GM18519 (cell line): ENCODE data around the gene TUBB.
A peak's percentile ranks its signal among the peaks of the same experiment; 100 is the strongest.

ENCODE experiments used
- ATAC-seq: cut with Tn5 transposase; IDR thresholded peaks from one replicate; pipeline ENCODE4 v1.9.1; 2021; ENCODE audit warnings: mild to moderate bottlenecking, moderate library complexity; ENCODE audit not compliant: unreplicated experiment, low FRiP score

TUBB gene

DNA sequence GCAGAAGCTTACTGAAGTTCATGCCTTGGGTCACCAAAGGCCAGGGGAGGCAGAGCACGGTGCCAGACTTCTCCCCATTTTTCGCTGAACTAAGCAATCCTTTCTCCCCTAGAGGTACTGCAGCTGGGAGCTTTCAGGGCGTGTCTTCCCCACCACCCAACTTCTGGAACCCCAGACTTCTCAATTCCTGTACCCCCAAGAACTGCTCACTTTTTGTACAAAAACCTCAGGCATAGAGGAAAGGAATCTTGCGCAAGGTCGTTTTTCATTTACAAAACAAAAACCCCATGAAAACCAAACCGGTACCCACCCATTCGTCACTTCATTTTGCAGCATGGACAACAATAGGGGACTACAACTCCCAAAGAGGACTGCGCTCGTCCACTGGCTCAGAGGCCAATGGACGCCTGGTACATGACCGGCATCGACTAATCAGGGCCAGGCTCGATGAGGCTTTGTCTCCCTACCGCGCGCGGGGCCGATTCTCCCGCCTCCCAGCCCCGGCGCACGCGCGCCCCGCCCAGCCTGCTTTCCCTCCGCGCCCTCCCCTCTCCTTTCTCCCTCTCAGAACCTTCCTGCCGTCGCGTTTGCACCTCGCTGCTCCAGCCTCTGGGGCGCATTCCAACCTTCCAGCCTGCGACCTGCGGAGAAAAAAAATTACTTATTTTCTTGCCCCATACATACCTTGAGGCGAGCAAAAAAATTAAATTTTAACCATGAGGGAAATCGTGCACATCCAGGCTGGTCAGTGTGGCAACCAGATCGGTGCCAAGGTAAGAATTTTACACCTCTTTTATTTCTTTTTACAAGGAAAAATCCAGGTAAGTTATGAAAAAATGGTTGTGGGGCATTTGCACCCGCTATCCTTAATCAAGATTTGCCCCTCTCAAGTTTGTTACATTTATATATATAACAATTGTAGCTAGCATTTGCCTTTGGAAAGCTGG is at the start of gene TUBB:
Gene TUBB, plus strand, starts transcription at position 562 of the 947 bp plus-strand sequence. Its CDS starts 155 bp downstream, at position 717.
- peak; percentile 35 for ATAC-seq

GRCh38 chr6:30670760-30671527 is 49.2 kb upstream of the TUBB start:
- ATAC-seq, result no peak

- no peak for ATAC-seq
Measured at GRCh38 chr6:30672445-30673253, 47.5 kb upstream of the TUBB start, which contains the start of gene DHX16. TSS of gene DHX16 (minus strand) at chr6:30673006. CDS start at chr6:30672841, 165 bp downstream.

- ATAC-seq, result no peak
Measured at GRCh38 chr6:30676660-30677285, 43.4 kb upstream of the TUBB start.

GRCh38 chr6:30678964-30679726 is 41.0 kb upstream of the TUBB start:
- no peak for ATAC-seq

DNA sequence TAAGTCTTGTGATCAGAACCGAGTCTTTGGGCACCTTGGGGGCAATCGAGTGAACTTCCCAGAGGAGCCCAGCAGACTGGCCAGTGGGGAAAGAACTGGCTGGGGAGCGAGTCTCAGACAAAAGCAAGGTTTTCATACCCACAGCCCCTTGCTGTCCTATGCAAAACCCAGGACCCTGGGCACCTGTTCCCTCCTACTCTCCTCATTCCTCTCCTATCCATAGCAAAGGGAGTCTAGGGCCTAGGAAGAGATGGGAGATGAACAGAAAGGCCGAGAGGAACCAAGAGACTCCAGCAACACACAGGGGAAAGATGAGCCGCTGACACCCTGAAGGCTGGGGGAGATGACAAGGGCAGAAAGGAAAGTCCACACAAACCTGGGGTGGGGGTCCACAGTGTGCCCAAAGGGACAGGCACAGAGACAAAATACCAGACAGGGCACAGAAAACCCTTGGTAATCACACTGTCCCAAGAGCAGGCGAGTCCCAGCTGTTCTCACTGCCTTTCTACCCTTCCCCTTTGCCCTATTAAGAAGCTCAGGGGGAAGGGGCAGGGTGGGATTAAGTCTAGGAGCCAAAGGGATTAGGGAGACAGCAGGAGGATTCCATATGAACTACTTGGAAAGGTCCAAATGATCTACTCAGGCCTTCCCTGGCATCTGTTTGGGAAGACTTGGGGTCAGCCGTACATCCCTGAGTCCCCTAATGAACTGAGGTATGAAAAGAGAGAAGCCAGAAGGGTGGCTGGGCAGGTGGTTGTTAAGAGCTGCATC is 40.2 kb upstream of the TUBB start:
- no peak for ATAC-seq

- ATAC-seq, result no peak
Measured at GRCh38 chr6:30681766-30682142, 38.4 kb upstream of the TUBB start.

DNA sequence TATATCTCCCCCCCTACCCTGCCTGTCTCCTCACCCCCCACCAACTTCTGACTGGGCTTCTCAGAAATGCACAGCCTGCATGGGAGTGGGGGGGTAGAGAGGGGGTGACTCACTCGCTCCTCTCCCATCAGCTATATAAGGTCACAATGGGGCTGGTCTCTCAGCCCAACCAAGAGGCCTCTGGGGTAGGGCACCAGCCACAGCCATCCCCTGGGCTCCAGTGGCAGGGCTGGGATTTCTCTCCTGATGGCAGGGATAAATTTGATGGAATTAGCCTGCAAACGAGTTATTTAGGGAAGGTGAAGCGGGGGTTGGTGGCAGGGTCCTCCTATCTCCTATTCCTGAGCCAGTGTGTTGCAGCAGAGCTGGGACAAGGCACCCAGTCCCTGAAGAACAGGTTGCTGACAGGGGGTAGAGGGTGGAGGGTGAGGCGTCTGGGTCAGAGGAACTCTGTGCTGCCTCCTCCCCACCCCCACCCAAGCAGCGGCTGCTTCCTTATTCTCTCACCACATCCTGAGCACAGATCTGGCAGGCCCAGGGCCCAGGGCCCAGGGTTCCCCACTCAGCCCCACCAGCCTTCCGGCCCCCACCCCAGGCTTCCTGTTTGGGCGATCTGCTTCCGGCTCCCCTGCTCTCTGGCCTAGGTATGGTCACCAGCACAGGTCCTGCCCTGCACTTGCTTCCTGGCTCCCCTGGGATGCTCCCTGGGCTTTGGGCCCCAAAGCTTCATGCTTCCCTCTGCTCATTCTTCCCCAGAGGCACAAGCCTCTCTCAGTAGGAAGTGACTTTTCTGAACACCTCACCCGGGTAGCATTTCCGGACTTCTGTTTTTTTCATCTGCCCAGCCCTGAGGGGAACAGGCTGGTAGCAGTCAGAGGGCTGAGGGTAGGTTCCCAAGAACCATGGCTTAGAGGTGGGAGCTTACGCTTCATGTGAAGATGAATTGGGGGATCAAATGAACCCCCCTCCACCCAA is 37.7 kb upstream of the TUBB start:
- no peak for ATAC-seq

DNA sequence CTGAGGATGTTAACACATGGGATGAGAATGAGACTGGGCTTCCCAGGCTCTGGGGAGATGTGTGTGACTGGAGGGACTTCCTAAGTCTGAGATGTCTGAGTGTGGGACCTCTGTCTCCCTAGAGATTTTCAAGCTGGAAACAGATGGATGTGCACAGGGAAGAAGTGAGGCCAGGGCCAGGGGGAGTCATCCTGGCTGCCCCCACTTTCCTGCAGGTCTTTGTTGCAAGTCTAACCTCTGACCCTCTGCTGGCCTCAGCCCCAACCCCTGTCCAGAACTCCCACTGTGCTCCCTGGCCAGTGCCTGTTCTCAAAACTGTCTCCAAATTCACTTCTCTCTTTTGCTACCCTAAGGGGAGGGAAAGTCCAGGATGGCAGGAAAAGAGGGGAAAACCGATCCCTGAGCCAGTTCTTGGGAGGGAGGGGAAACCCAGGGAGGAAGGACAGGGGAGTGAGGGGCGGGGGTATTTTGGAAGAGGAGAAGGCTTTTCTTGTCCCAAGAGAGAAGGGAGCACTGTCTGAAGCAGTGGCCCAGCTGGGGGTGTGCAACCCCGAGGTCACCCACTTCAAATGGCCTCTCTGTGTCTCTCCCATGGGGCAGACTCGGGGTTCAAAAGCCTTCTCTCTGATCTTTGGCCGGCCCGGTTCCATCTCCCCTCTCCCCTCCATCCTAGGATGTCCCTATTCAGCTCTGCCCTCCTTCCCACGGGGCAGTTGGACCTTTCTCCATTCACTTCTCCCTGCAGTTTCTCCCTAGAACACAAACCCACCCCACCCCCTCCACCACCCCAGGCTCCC is 36.8 kb upstream of the TUBB start:
- ATAC-seq, result no peak

DNA sequence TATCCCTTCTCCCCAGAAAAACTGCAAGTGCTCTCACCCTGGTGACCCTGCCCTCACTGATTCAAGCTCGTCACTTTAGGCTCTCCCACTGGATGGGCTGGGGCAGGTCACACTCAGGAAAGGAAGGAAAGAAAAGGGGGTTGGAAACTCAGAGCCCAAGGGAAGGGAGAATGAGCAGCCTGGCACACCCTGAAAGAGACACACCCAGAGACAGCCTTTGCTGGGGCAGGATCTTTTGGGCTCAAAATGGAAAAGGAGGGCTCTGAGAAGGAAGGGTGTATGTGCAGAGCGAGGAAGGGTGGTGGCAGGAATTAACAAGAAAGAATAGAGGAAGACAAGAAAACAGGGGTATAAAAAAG is 36.2 kb upstream of the TUBB start:
- no peak for ATAC-seq

DNA sequence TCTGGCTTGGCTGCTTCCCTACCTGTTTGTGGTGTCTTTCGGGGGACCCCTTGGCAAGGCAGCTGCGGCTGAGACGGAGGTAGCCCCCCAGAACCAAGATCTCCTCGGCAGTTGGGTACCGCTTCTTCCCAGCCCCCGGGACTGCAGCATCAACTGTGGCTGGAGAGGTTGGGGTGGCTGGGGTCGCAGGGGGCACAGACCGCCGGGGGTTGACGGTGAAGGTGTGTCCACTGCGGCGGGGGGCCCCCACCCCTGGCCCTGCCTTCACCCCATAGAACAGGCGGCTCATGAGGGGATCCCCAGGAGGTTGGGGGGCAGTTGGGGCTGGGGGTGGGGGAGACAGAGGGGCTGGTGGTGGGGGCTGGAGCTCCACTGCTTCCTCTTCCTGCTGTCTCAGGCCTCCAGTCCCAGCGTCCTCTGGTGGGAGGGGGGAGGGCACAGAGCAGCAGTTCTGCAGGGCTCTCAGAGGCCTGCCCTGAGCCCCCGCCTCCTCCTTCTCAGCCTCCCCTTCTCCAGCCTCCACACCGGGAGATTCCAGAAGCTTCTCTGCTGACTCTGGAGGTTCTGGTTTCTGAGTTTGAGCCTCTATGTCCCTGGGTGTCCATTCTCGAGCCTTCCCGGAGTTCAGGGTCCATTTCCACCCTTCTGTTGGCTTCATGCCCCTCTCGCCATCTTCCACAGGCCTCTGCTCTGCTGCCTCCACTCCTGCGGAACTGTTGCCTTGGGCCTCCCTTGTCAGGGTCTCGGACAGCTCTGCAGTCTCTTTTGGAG is 35.6 kb upstream of the TUBB start:
- no peak for ATAC-seq

GRCh38 chr6:30685157-30686008 is 34.8 kb upstream of the TUBB start:
- ATAC-seq, result no peak

- ATAC-seq, result no peak
Measured at GRCh38 chr6:30686009-30686907, 33.9 kb upstream of the TUBB start, which contains the start of gene PPP1R18. TSS of gene PPP1R18 (minus strand) at chr6:30686645. CDS start at chr6:30686018, 627 bp downstream.
